ENCODE data around the gene FIGNL2. TPM values are rescaled to one million over a fixed set of nuclear protein-coding genes. Genes with fewer than 3 reads are reported as not detected.

The FIGNL2 gene
- not detected in 2 replicates for polyA plus RNA-seq

GRCh38 chr12:51848326-51848727, at the start of gene FIGNL2:
TSS of gene FIGNL2 (minus strand) at chr12:51848718. CDS start at chr12:51822413, 26,305 bp downstream.

GRCh38 chr12:51887476-51888315, 39.2 kb upstream of the FIGNL2 start, which contains the start of gene ANKRD33:
TSS of gene ANKRD33 (plus strand) at chr12:51888103. CDS start at chr12:51888187, 84 bp downstream.

Other genes with a start within 250 kb of the FIGNL2 start
- gene ANKRD33, start 39.4 kb upstream of the FIGNL2 start, polyA plus RNA-seq: not detected in 2 replicates
- gene ACVRL1, start 58.8 kb upstream of the FIGNL2 start, polyA plus RNA-seq: not detected in 2 replicates
- 10.4 and 12.8 TPM in 2 replicates for gene ACVR1B, start 103.0 kb upstream of the FIGNL2 start, polyA plus RNA-seq
- gene TAMALIN, start 158.2 kb upstream of the FIGNL2 start, polyA plus RNA-seq: 2.5 TPM in 1 of 2 replicates, not detected in the other
- gene NR4A1, start 202.7 kb upstream of the FIGNL2 start, polyA plus RNA-seq: 0.25 TPM in 1 of 2 replicates, not detected in the other
- gene ATG101, start 221.3 kb upstream of the FIGNL2 start, polyA plus RNA-seq: 2.9 and 5.5 TPM in 2 replicates
- gene SMIM41, start 231.0 kb upstream of the FIGNL2 start, polyA plus RNA-seq: not detected in 2 replicates

Data from Purkinje cell (primary cell).